ENCODE measurements around the gene C16orf54. TPM values are rescaled to one million over a fixed set of nuclear protein-coding genes. Genes with fewer than 3 reads are reported as not detected.
"Not testable (repeated sequence)": the region's sequence is repeated elsewhere in the genome, so short reads cannot be mapped to it uniquely, and the experiment has no call there.

C16orf54 gene
- not detected in 2 replicates for total RNA-seq
- polyA plus RNA-seq (2012), result not detected

GRCh38 chr16:29745853-29746345 lies at the start of gene C16orf54:
Gene C16orf54 (minus strand): TSS chr16:29745990. CDS start chr16:29744951, 1,039 bp downstream.
- DNase-seq (ENCODE audit: low read depth), result no peak

- DNase-seq (ENCODE audit: low read depth), result no peak
Observed at GRCh38 chr16:29794231-29794710, 48.5 kb upstream of the C16orf54 start.

GRCh38 chr16:29793153-29793552 lies 47.4 kb upstream of the C16orf54 start:
- not testable (repeated sequence) for DNase-seq (ENCODE audit: low read depth)

DNA sequence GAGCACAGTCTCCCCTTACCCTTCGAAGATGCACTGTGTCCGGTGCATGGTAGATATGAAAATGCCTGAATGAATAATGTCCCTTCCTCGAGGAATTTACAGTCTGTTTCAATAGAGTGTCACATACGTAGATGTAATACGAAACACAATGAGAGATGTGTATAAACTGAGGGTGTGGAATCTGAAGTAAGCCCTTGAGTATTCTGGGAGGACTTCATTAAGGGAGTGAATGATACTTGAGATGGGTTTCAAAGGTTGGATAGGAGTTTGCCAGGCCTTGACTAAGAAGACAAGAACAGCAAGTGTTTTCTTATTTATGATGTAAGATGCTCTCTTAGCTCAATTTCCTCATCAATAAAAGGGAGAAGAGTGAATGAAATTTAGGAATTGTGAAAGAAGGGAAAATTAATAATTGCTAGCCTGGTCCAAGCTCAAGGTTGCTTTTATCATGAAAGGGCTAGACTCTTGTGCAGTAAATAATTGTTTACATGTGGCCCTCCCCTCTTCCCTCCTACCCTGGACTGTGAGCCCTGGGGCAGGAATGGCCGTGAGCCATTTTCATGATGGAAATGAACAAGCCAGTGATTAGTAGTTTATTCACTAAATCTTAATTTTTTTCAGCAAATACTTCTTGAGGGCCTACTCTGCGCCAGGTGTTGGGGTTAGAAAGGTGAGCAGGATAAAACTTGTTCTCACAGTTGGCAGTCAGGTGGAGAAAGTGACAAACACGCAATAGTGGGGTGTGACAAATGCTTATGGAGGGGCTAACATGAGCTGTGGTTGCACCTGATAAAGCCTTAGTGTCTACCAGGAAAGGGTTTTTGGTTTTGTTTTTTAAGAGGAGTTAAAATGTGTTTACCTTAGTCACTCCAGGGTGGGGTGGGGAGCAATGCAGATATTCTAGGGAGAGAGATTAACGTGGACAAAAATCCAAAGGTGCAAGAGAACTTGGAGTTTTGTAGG lies 46.3 kb upstream of the C16orf54 start:
- DNase-seq (ENCODE audit: low read depth), result no peak

DNA sequence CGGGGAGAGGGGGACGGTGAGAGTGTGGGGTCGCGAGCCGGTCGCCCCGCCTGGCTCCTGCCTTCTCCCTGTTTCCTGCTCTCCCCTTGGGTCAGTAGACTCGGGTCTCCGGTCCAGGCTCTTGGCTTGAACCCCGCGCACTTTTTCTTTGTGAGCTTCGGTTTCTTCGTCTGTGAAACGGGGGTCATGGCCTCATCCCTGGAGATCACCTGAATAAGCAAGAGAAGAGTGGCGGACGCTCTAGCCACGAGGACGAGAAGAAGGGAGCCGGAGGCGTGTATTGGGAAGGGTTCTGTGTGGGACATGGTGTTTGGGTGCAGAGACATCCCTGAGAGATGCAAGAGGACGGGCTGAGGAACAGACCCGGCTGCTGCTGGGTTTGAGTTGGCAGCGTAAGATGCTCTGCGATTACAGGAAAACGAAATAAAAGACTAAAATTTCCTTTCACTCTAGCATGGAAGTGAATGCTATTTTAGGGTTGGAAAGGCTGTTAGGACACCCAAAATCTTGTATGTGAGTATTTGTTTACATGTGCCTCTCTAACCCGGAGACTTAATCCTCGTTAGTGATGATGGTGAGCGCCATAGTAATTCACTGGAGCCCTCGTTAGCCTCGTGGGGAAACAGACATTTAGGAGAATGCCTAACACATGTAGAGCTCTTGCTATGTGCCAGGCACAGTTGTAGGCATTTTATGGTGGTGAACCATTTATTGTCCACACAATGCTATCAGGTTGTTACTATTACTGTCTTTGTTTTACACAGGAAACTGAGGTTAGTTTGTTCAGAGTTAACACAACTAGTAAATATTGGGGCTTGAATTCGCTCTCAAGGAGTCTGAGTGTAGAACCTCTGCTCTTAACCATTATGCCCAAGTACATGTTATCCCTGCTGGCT lies 45.4 kb upstream of the C16orf54 start:
- DNase-seq (ENCODE audit: low read depth), result no peak

- DNase-seq (ENCODE audit: low read depth), result peak; percentile 98
Observed at GRCh38 chr16:29790183-29790948, 44.6 kb upstream of the C16orf54 start, which contains the start of gene KIF22. Gene KIF22 (plus strand): TSS chr16:29790751. CDS start chr16:29790760, 9 bp downstream.

DNA sequence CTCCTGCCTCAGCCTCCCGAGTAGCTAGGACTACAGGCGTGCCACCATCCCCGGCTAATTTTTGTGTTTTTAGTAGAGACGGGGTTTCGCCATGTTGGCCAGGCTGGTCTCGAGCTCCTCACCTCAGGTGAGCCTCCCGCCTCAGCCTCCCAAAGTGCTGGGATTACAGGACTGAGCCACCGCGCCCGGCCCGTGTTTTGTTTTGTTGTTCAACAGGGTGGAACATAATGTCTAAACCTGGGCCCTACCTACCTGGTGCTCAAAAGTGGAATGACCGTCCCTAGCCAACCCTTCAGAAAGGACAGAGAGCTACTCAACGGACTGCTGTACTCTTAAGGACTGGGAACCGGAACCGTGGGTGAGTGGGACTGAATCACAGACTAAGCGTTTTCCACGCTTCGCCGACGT lies 44.0 kb upstream of the C16orf54 start:
- no peak for DNase-seq (ENCODE audit: low read depth)

GRCh38 chr16:29787155-29787554 lies 41.4 kb upstream of the C16orf54 start:
- DNase-seq (ENCODE audit: low read depth), result not testable (repeated sequence)

DNA sequence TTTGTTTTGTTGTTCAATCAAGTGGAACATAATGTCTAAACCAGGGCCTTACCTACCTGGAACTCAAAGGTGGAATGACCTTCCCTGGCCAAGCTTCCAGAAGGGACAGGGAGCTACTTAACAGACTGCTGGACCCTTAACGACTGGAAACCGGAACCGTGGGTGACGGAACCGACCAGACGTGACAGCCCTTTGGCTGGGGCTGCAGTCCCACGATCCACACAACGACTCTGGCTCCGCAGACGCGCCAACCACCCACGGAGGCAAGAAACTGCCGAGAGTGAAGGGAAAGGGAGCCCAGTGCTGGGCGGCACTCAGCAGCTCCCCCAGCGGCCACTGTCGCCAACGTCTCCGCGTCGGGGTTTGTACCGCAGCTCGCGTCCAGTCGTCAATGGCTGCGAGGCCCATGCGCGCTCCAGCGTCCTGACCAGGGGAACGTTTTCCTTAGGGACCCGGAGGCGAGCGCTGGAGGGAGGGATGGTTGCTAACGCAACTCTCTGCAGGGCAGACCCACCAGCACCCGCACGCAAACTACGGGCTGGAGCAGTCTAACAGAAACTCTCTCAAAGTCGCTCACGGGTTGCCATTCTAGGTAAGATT lies 39.2 kb upstream of the C16orf54 start:
- no peak for DNase-seq (ENCODE audit: low read depth)

DNA sequence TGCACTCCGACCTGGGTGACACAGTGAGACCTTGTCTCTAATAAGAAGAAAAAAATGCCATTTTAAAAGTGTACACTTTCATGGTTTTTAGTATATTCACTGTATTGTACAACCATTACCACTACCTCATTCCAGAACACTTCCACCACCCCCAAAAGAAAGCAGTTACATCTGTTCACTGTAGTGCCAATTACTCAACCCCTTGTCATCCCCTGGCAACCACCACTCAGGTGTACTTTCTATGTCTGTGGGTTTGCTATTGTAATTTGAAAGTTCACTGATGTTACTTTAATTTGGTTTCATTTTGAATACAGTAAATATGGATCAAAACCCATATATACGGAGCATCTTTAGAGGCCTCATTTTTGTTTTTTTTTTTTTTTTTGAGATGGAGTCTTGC lies 38.4 kb upstream of the C16orf54 start:
- no peak for DNase-seq (ENCODE audit: low read depth)

DNA sequence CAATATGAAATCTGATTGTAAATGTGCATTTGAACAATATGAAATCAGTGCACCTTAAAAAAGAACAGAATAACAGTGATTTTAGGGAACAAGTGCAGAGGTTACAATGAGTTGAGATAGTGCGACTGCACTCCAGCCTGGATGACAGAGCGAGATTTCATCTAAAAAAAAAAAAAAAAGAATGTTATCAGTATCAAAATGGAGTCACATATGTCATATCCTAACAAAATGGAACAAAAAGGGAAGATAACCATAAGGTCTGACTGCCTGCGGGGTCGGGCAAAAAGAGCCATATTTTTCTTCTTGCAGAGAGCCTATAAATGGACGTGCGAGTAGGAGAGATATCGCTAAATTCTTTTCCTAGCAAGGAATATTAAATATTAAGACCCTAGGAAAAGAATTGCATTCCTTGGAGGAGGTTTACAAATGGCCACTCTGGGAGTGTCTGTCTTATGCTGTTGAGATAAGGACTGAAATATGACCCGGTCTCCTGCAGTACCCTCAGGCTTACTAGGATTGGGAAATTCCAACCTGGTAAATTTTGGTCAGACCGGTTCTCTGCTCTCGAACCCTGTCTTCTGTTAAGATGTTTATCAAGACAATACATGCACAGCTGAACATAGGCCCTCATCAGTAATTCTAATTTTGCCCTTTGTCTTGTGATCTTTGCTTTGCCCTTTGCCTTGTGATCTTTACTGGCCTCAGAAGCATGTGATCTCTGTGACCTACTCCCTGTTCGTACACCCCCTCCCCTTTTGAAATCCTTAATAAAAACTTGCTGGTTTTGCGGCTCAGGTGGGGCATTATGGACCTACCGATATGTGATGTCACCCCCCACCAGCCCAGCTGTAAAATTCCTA lies 37.5 kb upstream of the C16orf54 start:
- not testable (repeated sequence) for DNase-seq (ENCODE audit: low read depth)

DNA sequence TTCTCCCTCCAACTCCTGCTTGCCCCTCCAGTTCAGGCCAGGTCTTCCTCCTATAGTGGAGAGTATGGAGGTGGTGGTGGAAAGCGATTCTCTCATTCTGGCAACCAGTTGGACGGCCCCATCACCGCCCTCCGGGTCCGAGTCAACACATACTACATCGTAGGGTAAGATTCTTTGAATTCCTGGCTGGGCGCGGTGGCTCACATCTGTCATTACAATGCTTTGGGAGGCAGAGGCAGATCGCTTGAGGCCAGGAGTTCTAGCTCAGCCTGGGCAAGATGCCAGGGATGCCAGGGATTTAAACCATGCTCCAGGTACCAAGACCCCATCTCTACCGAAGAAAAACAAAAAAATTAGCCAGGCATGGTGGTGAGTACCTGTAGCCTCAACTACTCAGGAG lies 33.7 kb upstream of the C16orf54 start:
- DNase-seq (ENCODE audit: low read depth), result peak; percentile 21

DNA sequence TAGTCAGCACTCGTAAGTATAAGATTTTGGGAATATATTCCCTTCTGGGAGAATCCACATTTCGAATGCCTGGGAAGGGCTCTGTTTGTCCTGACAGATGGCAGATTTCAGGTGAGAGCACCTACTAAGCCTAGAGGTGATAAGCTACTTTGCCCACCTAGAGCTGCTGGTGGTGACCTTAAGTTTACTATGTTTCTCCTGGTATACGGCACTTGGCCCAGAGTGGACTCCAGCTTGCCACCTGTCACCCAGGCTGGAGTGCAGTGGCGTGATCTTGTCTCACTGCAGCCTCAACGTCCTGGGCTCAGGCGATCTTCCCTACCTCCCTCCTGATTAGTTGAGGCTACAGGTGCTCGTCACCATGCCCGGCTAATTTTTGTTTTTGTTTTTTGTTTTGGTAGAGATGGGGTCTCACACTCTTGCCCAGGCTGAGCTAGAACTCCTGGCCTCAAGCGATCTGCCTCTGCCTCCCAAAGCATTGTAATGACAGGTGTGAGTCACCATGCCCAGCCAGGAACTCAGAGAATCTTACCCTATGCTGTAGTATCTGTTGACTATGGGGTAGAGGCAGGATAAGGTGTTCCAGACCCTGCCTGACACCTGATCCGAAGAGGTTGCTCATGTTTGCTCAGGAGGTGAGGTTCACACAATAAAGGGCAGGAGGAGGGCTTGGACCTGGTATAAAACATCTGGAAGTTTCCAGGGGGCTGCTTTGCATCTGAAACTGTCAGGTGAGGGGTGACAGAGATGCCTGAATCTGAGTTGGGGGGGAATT lies 32.0 kb upstream of the C16orf54 start, which contains the start of gene ZG16:
TSS of gene ZG16 (plus strand) at position 681 of the 775 bp plus-strand sequence. CDS start 1,011 bp downstream, outside the sequence.
- DNase-seq (ENCODE audit: low read depth), result no peak

GRCh38 chr16:29775742-29776408 lies 30.1 kb upstream of the C16orf54 start:
- DNase-seq (ENCODE audit: low read depth), result no peak

DNA sequence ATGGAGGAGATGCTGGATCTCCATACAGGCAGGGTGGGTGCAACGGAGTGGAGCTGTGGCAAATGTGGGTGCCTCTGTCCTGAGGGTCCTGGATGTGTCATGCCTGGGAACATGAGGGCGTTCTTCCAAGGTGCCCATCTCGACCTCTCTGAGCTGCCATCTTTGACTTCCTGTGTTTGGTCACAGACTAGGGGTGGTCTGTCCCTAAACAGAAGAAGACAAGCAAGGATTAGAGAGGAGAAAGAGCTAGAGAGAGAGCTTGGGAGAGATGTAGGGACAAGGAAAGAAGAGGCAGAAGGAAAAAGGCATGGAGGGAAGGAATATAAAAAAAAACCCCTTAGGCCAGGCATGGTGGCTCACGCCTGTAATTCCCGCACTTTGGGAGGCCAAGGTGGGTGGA lies 28.9 kb upstream of the C16orf54 start:
- no peak for DNase-seq (ENCODE audit: low read depth)

DNA sequence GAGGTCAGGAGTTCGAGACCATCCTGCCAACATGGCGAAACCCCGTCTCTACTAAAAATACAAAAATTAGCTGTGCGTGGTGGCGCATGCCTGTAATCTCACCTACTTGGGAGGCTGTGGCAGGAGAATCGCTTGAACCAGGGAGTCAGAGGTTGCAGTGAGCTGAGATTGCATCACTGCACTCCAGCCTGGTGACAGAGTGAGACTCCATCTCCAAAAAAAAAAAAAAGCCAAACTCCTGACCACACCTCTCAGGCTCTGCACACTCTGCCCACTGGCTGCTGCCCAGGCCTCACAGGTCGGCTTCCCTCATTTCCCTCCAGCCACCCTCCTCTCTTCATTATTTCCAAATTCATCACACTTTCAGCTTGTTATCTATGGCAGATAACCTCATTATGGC lies 26.5 kb upstream of the C16orf54 start:
- DNase-seq (ENCODE audit: low read depth), result not testable (repeated sequence)

DNA sequence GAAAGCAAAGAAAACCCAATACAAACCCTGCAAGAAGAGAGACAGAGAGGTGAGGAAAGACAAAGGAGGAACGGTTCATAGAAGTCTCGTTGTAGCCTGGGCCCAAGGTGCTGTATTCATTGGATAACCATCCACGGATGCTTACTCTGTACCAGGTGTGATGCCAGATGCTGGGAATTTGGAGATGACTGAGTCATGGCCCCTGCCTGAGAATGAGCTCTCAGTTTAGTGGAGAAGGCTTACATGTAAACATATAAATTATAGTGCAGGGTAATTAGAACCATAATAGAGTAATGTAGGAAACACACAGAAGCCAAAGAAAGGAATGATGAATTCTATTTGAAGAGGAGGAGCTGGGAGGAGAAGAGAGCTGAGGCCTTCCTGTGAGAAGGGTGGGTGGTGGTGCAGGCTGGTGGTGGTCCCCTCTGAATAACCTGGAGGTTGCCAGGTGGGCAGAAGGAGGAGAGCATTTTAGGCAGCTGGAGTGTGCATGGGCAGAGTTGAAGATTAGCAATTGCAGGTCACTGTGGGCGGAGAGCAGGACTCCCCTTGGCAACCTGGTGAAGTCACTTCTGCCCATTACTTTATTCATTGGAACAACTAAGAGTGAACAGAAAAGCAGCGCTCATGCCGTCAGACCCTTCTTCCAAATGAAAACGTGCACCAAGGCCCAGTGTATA lies 24.6 kb upstream of the C16orf54 start:
- DNase-seq (ENCODE audit: low read depth), result no peak
